ENCODE data around the gene RER1. TPM values are rescaled to one million over a fixed set of nuclear protein-coding genes. Genes with fewer than 3 reads are reported as not detected.

The RER1 gene
- polyA plus RNA-seq, 1 experiment = 324 TPM

- TF ChIP-seq, protein P1, sequence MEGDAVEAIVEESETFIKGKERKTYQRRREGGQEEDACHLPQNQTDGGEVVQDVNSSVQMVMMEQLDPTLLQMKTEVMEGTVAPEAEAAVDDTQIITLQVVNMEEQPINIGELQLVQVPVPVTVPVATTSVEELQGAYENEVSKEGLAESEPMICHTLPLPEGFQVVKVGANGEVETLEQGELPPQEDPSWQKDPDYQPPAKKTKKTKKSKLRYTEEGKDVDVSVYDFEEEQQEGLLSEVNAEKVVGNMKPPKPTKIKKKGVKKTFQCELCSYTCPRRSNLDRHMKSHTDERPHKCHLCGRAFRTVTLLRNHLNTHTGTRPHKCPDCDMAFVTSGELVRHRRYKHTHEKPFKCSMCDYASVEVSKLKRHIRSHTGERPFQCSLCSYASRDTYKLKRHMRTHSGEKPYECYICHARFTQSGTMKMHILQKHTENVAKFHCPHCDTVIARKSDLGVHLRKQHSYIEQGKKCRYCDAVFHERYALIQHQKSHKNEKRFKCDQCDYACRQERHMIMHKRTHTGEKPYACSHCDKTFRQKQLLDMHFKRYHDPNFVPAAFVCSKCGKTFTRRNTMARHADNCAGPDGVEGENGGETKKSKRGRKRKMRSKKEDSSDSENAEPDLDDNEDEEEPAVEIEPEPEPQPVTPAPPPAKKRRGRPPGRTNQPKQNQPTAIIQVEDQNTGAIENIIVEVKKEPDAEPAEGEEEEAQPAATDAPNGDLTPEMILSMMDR (IDR thresholded peaks at IDR 0.05; ENCODE audit: low read depth, low read length) = no peak
- no peak for DNase-seq (ENCODE audit: low read depth, low spot score)
- Histone ChIP-seq H3K27ac (ENCODE audit: low read depth, low read length) (no peak overlapping the region), H3K27me3 (ENCODE audit: control insufficient read depth, insufficient read depth, low read length) (peaks cover 46% of the 10 kb centered on the region), H3K9me3 (ENCODE audit: control insufficient read depth, insufficient read depth, low read length) (peaks cover 21% of the 10 kb centered on the region), H3K4me3 (ENCODE audit: low read depth, low read length) (no peak overlapping the region)
- POLR2A ChIA-PET = no interaction called here
- CTCF ChIA-PET = no interaction called here
Measured at GRCh38 chr1:2431103-2431502, 39.5 kb downstream of the RER1 start.

GRCh38 chr1:2431518-2431917 lies 39.9 kb downstream of the RER1 start:
- DNase-seq (ENCODE audit: low read depth, low spot score) = no peak
- Histone ChIP-seq H3K27ac (ENCODE audit: low read depth, low read length) (no peak overlapping the region), H3K9me3 (ENCODE audit: control insufficient read depth, insufficient read depth, low read length) (peaks cover 21% of the 10 kb centered on the region), H3K27me3 (ENCODE audit: control insufficient read depth, insufficient read depth, low read length) (peaks cover 46% of the 10 kb centered on the region), H3K4me3 (ENCODE audit: low read depth, low read length) (no peak overlapping the region)
- POLR2A ChIA-PET = no interaction called here
- CTCF ChIA-PET = no interaction called here
- TF ChIP-seq, protein P1 (IDR thresholded peaks at IDR 0.05; ENCODE audit: low read depth, low read length) = no peak

DNA sequence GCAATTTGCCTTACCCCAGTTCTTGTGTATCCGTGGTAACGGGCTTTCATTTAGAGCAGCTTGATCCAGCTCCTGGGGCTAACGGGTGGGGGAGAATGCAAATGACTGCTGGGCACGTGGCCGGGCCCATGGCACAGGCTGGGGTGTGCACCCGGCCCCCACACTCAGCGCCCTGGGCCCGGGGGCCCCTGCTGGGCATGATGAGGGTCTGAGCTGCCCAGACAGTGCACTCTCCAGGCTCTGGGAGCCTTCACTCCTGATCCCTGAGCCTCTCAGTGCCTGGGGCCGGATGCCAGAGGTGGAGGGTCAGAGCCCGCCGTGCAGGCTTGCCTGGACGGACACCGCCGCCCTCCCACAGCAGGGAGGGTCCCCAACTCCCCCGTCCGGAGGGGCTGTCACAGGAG lies 40.8 kb downstream of the RER1 start:
- POLR2A ChIA-PET = no interaction called here
- CTCF ChIA-PET = no interaction called here
- Histone ChIP-seq H3K27ac (ENCODE audit: low read depth, low read length) (no peak overlapping the region), H3K4me3 (ENCODE audit: low read depth, low read length) (no peak overlapping the region), H3K9me3 (ENCODE audit: control insufficient read depth, insufficient read depth, low read length) (peaks cover 21% of the 10 kb centered on the region), H3K27me3 (ENCODE audit: control insufficient read depth, insufficient read depth, low read length) (peaks cover 46% of the 10 kb centered on the region)
- DNase-seq (ENCODE audit: low read depth, low spot score) = no peak
- TF ChIP-seq, protein P1 (IDR thresholded peaks at IDR 0.05; ENCODE audit: low read depth, low read length) = no peak

GRCh38 chr1:2433196-2433595 lies 41.6 kb downstream of the RER1 start:
- DNase-seq (ENCODE audit: low read depth, low spot score) = no peak
- ChIA-PET POLR2A (no interaction called here), CTCF (no interaction called here)
- no peak overlapping the region for H3K4me3 ChIP-seq (ENCODE audit: low read depth, low read length)
- H3K27me3 ChIP-seq (ENCODE audit: control insufficient read depth, insufficient read depth, low read length) = peaks cover 46% of the 10 kb centered on the region
- TF ChIP-seq, protein P1 (IDR thresholded peaks at IDR 0.05; ENCODE audit: low read depth, low read length) = no peak
- no peak overlapping the region for H3K27ac ChIP-seq (ENCODE audit: low read depth, low read length)
- peaks cover 21% of the 10 kb centered on the region for H3K9me3 ChIP-seq (ENCODE audit: control insufficient read depth, insufficient read depth, low read length)

DNA sequence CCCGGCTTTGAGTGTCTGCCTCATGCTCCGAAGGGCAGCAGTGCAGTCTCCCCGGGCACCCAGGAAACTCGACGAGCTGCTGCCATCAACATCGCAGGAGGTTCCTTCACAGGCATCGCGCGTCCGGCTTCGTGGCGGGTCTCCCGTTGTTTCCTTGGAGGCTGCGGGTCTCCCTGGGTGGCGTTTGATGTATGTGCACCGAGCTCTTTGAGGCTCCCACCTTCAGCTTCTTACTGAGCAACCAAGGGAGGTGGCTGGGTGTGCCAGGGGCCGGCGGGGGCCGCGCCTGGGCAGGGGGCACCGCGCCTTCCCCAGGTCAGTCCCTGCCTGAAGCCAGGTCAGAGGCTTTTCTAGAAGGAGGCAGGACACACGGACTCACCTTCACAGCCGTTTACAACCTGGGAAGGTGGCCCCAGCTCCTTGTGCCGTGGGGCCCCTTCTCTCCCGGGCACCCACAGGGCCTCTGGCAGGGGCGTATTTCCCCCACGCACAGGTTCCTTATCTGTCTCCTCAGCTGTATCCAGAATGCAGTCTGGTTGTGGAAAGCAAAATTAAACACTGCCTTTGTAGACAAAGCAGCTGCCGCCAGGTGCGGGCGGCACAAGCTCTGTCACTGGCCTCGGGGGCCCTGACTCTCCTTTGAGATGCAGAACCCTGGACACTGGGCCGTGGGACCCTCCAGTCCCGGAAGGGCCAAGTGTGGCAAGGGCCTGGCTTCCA lies 42.5 kb downstream of the RER1 start:
- Histone ChIP-seq H3K4me3 (ENCODE audit: low read depth, low read length) (no peak overlapping the region), H3K27ac (ENCODE audit: low read depth, low read length) (no peak overlapping the region), H3K27me3 (ENCODE audit: control insufficient read depth, insufficient read depth, low read length) (peaks cover 46% of the 10 kb centered on the region), H3K9me3 (ENCODE audit: control insufficient read depth, insufficient read depth, low read length) (peaks cover 13% of the 10 kb centered on the region)
- TF ChIP-seq, protein P1 (IDR thresholded peaks at IDR 0.05; ENCODE audit: low read depth, low read length) = no peak
- CTCF ChIA-PET = interaction anchor here (0.9 kb wide), 1 partner anchor 114 kb away, joined by 3 read pairs; no protein-coding TSS in a partner anchor
- POLR2A ChIA-PET = no interaction called here
- no peak for DNase-seq (ENCODE audit: low read depth, low spot score)
